ENCODE results near the gene BRMS1L. TPM values are rescaled to one million over a fixed set of nuclear protein-coding genes. Genes with fewer than 3 reads are reported as not detected.

BRMS1L gene
- total and polyA plus RNA-seq, 10 of the 15 experiments (the other 5 are each of a cell fraction or from before 2014, with no cell fraction given): 5.3 to 26.7 (median 8.3) TPM

DNA sequence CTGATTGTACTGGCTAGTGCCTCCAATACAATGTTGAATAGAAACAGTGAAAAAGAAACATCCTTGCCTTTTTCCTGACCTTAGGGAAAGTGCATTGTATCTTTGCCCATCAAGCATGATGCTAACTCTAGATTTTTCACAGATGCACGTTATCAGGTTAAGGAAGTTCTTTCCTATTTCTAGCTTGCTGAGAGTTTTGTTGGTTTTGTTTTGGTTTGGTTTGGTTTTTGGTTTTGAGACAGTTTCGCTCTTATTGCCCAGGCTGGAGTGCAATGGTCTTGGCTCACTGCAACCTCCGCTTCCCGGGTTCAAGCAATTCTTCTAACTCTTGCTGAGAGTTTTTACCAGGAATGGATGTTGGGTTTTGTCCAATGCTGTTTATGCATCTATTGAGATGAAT lies 89.0 kb downstream of the BRMS1L start (continued):
- TF ChIP-seq, protein P1, sequence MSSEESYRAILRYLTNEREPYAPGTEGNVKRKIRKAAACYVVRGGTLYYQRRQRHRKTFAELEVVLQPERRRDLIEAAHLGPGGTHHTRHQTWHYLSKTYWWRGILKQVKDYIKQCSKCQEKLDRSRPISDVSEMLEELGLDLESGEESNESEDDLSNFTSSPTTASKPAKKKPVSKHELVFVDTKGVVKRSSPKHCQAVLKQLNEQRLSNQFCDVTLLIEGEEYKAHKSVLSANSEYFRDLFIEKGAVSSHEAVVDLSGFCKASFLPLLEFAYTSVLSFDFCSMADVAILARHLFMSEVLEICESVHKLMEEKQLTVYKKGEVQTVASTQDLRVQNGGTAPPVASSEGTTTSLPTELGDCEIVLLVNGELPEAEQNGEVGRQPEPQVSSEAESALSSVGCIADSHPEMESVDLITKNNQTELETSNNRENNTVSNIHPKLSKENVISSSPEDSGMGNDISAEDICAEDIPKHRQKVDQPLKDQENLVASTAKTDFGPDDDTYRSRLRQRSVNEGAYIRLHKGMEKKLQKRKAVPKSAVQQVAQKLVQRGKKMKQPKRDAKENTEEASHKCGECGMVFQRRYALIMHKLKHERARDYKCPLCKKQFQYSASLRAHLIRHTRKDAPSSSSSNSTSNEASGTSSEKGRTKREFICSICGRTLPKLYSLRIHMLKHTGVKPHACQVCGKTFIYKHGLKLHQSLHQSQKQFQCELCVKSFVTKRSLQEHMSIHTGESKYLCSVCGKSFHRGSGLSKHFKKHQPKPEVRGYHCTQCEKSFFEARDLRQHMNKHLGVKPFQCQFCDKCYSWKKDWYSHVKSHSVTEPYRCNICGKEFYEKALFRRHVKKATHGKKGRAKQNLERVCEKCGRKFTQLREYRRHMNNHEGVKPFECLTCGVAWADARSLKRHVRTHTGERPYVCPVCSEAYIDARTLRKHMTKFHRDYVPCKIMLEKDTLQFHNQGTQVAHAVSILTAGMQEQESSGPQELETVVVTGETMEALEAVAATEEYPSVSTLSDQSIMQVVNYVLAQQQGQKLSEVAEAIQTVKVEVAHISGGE (CRISPR knock-in tag; IDR thresholded peaks at IDR 0.05): no peak
- no peak for TF ChIP-seq FOS (IDR thresholded peaks at IDR 0.05; ENCODE audit: borderline replicate concordance, extremely low read depth, insufficient read length)

DNA sequence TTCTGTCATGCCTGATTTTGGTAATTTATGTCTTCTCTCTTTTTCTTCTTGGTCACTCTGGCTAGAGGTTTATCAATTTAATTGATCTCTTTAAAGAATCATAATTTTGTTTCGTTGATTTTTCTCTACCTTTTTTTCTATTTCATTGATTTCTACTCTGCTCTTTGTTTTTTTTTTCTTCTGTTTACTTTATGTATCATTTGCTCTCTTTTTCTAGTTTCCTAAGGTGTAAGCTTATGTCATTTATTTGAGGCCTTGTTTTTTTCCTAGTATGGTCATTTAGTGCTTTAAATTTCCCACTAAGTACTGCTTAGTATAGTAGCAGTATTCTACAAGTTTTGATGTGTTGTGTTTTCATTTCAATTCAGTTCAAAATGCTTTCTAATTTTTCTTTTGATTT lies 89.6 kb downstream of the BRMS1L start:
- Histone ChIP-seq H3K9ac (ENCODE audit: control insufficient read depth, insufficient read depth, low read length) (no peak overlapping the region), H3K27me3 (replicated peaks in 1 of 2; ENCODE audit: control insufficient read depth in 2 of 2, insufficient read depth in 2 of 2, low read length in 1 of 2) (no peaks in the 10 kb centered on the region), H3K9me3 (replicated peaks; ENCODE audit: control insufficient read depth, insufficient read depth, low read length) (peaks cover 1% of the 10 kb centered on the region; the same call in 2 of the 3 replicates), H3K79me2 (ENCODE audit: control insufficient read depth, insufficient read depth, low read length) (no peaks in the 10 kb centered on the region), H4K20me1 (ENCODE audit: control insufficient read depth, insufficient read depth) (no peaks in the 10 kb centered on the region), H3K4me3 (no peak overlapping the region), H3K4me1 (ENCODE audit: control insufficient read depth, insufficient read depth, low read length) (no peaks in the 10 kb centered on the region), H3K36me3 (ENCODE audit: control insufficient read depth in 2 of 2, insufficient read depth in 2 of 2, low read length in 1 of 2) (no peaks in the 10 kb centered on the region), H2AFZ (ENCODE audit: control insufficient read depth, low read depth, low read length) (no peak overlapping the region), H3K4me2 (ENCODE audit: control insufficient read depth, insufficient read depth) (no peak overlapping the region), H3K27ac (ENCODE audit: control insufficient read depth, insufficient read depth) (no peak overlapping the region)
- POLR2A ChIA-PET: no interaction called here
- intact Hi-C loops (cut with micrococcal nuclease; ENCODE audit: unreplicated experiment): no loop called here
- ATAC-seq: no peak
- 0% methylated on average over 1 of the region's 1 CpG for WGBS (ENCODE audit: insufficient coverage, insufficient replicate concordance, low lambda C conversion rate, missing lambda C conversion rate)
- RAD21 ChIA-PET (ENCODE audit: unreplicated experiment): no interaction called here
- CTCF ChIA-PET: no interaction called here
- no peak for FAIRE-seq
- SMC1A ChIA-PET (ENCODE audit: uncharacterized antibody, unreplicated experiment): no interaction called here
- no peak for DNase-seq (ENCODE audit: low read depth, low spot score)
- no TSS peak for BruUV-seq (replicated peaks)
- in situ Hi-C loops (cut with MboI): no loop called here
- TF ChIP-seq NR2F1 (conservative IDR thresholded peaks at IDR 0.05) (no peak), EP300 (IDR thresholded peaks at IDR 0.05; ENCODE audit: borderline replicate concordance in 1 of 2, control insufficient read depth in 1 of 2, low read depth in 2 of 2, low read length in 2 of 2) (no peak), ZSCAN29 (IDR thresholded peaks at IDR 0.05) (no peak), CREM (IDR thresholded peaks at IDR 0.05; ENCODE audit: low read depth) (no peak), FOS (IDR thresholded peaks at IDR 0.05; ENCODE audit: borderline replicate concordance, extremely low read depth, insufficient read length) (no peak), POLR2AphosphoS5 (IDR thresholded peaks at IDR 0.05; ENCODE audit: low read length) (no peak), ZNF217 (IDR thresholded peaks at IDR 0.05) (no peak), EGR1 (IDR thresholded peaks at IDR 0.05; ENCODE audit: borderline replicate concordance in 1 of 2, low read depth in 2 of 2, low read length in 2 of 2) (no peak), YBX1 (IDR thresholded peaks at IDR 0.05) (no peak), POU2F2 (IDR thresholded peaks at IDR 0.05; ENCODE audit: borderline replicate concordance, low read depth, low read length) (no peak), CBX3 (IDR thresholded peaks at IDR 0.05; ENCODE audit: borderline replicate concordance, low read depth) (no peak), SRF (IDR thresholded peaks at IDR 0.05; ENCODE audit: low read depth in 2 of 2, low read length in 2 of 2) (no peak)
- TF ChIP-seq, protein P2, sequence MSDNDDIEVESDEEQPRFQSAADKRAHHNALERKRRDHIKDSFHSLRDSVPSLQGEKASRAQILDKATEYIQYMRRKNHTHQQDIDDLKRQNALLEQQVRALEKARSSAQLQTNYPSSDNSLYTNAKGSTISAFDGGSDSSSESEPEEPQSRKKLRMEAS (IDR thresholded peaks at IDR 0.05; ENCODE audit: low read depth, low read length): no peak
- TF ChIP-seq, protein P3, sequence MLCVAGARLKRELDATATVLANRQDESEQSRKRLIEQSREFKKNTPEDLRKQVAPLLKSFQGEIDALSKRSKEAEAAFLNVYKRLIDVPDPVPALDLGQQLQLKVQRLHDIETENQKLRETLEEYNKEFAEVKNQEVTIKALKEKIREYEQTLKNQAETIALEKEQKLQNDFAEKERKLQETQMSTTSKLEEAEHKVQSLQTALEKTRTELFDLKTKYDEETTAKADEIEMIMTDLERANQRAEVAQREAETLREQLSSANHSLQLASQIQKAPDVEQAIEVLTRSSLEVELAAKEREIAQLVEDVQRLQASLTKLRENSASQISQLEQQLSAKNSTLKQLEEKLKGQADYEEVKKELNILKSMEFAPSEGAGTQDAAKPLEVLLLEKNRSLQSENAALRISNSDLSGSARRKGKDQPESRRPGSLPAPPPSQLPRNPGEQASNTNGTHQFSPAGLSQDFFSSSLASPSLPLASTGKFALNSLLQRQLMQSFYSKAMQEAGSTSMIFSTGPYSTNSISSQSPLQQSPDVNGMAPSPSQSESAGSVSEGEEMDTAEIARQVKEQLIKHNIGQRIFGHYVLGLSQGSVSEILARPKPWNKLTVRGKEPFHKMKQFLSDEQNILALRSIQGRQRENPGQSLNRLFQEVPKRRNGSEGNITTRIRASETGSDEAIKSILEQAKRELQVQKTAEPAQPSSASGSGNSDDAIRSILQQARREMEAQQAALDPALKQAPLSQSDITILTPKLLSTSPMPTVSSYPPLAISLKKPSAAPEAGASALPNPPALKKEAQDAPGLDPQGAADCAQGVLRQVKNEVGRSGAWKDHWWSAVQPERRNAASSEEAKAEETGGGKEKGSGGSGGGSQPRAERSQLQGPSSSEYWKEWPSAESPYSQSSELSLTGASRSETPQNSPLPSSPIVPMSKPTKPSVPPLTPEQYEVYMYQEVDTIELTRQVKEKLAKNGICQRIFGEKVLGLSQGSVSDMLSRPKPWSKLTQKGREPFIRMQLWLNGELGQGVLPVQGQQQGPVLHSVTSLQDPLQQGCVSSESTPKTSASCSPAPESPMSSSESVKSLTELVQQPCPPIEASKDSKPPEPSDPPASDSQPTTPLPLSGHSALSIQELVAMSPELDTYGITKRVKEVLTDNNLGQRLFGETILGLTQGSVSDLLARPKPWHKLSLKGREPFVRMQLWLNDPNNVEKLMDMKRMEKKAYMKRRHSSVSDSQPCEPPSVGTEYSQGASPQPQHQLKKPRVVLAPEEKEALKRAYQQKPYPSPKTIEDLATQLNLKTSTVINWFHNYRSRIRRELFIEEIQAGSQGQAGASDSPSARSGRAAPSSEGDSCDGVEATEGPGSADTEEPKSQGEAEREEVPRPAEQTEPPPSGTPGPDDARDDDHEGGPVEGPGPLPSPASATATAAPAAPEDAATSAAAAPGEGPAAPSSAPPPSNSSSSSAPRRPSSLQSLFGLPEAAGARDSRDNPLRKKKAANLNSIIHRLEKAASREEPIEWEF (IDR thresholded peaks at IDR 0.05; ENCODE audit: insufficient replicate concordance, low read depth, low read length): no peak
